T-helper 2 cell treated with Interferon-gamma antibody and Interleukin-4, amounts not matched to agents 5 μg/mL and 100 μg/mL, for 36 hours (primary cell): ENCODE data around the gene FBLL1.
"Not testable (repeated sequence)": the region's sequence is repeated elsewhere in the genome, so short reads cannot be mapped to it uniquely, and the experiment has no call there.

Experiments used
- DNase-seq: peaks from one replicate; pipeline ENCODE4 v3.0.0; 2021; ENCODE audit warnings: low spot score
- H3K27ac Mint-ChIP-seq: one replicate; pipeline ENCODE4 v1.8.0; 2021; ENCODE audit warnings: mild to moderate bottlenecking, mixed read lengths
- H3K27me3 Mint-ChIP-seq: one replicate; pipeline ENCODE4 v1.8.0; 2021; ENCODE audit warnings: low read depth, mixed read lengths
- H3K36me3 Mint-ChIP-seq: one replicate; pipeline ENCODE4 v1.8.0; 2021; ENCODE audit warnings: low read depth, mixed read lengths
- H3K4me1 Mint-ChIP-seq: one replicate; pipeline ENCODE4 v1.8.0; 2021; ENCODE audit warnings: low read depth, mixed read lengths
- H3K4me3 Mint-ChIP-seq: one replicate; pipeline ENCODE4 v1.8.0; 2022; ENCODE audit warnings: mild to moderate bottlenecking, moderate library complexity, mixed read lengths
- H3K9me3 Mint-ChIP-seq: one replicate; pipeline ENCODE4 v1.8.0; 2021; ENCODE audit warnings: mixed read lengths

Gene FBLL1

DNA sequence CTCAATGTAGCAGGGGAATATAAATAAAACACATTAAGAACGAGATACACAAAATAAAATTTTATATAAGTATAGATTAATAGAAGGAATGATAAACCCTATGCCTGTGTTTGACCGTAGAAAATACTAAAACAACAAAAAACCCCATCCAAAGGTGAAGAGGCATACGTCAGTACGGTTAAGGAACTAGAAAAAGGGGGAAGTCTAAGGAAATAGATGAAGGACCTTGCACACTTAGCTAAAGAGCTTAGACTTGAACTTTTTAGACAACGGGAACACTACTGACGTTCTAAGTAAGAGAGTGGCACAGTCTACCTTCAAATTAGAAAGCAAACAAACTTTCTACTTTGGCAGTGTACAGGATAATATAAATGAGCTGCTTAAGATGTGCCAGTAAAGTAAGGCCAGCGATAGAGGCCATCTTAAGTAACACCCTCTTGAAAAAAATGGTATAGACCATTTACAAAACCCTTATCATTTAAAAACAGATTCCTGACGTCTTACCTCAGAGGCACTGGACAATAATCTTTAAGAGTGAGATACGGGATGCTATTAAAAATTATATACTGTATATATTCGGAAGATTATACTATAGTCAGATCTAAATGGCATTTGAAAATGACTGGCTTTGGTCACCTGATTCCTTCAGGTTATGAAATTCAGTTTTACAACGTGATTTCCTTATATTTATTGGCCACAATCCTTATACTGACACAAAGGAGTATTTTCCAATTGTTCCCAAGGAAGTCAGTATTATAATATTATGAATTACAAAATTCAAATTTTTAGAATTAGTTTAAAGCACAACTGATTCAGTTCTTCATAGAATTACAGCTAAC lies 41.6 kb downstream of the FBLL1 start:
- Mint-ChIP-seq H3K9me3 (peaks cover 3% of the 10 kb centered on the region), H3K36me3 (peaks cover 48% of the 10 kb centered on the region)

GRCh38 chr5:168573663-168574062 lies 44.6 kb downstream of the FBLL1 start:
- H3K27me3 Mint-ChIP-seq = not testable (repeated sequence)
- Mint-ChIP-seq H3K4me1 (peaks cover 31% of the 10 kb centered on the region), H3K36me3 (peaks cover 41% of the 10 kb centered on the region)

More for the DNA sequence above, 41.6 kb downstream of the FBLL1 start:
- H3K27ac Mint-ChIP-seq = no peak overlapping the region
- H3K4me1 Mint-ChIP-seq = peaks cover 16% of the 10 kb centered on the region
- H3K27me3 Mint-ChIP-seq = no peaks in the 10 kb centered on the region
- no peak overlapping the region for H3K4me3 Mint-ChIP-seq
- DNase-seq = no peak

GRCh38 chr5:168574156-168574555 lies 45.1 kb downstream of the FBLL1 start:
- not testable (repeated sequence) for H3K27me3 Mint-ChIP-seq, H3K9me3 Mint-ChIP-seq, H3K27ac Mint-ChIP-seq, H3K4me3 Mint-ChIP-seq, DNase-seq
- Mint-ChIP-seq H3K4me1 (peaks cover 31% of the 10 kb centered on the region), H3K36me3 (peaks cover 41% of the 10 kb centered on the region)

More at GRCh38 chr5:168573663-168574062, 44.6 kb downstream of the FBLL1 start:
- not testable (repeated sequence) for DNase-seq, H3K9me3 Mint-ChIP-seq, H3K27ac Mint-ChIP-seq, H3K4me3 Mint-ChIP-seq

DNA sequence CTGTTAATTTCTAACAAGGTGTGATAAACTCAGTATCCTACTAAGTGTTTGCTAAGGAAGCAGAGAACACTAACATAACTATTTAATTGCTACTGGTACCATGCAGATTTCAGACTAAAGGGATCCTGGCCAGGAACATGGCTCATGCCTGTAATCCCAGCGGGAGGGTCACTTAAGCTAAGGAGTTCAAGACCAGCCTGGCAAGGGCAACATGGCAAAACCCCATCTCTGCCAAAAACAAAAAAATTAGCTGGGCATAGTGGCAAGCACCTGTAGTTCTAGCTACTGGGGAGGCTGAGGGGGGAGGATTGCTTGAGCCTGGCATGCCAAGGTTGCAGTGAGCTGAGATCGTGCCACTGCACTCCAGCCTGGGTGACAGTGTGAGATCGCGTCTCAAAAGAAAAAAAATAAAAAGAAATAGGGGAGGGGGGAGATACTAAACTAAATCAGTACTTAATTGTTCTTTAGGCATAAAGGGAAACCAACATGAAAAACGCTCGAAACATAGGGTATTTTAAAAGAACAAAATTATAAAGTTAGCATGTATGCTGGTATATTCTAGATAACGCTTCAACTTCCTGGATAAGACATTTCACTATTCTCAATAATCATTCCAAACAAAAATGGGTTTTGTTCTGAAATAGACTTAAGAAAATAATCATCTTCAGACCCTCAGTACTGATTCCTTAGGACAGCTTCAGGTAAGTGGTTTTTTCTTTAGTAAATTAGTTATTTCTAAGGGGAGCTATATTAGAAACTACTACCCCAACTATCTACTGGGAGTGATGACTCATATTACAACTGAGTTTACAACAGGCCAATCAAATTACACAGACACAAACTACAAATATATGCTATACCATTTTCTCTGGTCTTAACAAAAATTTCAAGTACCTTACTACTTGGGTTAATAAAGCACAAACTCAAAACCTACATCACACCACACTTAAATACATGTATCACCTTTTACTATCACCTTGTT lies 46.6 kb downstream of the FBLL1 start:
- Mint-ChIP-seq H3K4me3 (peak overlapping the region; percentile 34), H3K9me3 (peaks cover 3% of the 10 kb centered on the region), H3K27me3 (no peaks in the 10 kb centered on the region), H3K27ac (no peak overlapping the region), H3K4me1 (peaks cover 41% of the 10 kb centered on the region), H3K36me3 (peaks cover 38% of the 10 kb centered on the region)
- no peak for DNase-seq

DNA sequence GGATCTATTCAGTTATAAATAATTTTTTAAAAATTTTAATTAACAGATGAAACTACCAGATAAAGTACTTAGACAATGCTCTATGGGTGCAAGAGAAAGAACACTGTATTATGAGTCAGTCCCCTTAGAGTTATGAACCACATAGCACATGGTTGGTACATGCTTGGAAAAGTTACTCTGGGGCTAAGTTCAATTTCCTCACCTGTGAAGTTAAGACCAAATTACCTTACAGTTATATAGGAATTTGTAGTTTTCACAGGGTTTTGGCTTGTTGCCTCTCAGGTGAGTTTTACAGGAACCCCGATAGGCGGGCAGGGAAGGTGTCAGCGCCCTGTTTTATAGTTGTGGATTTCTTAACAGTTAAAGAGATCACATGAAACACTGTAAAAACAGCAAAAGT lies 48.9 kb downstream of the FBLL1 start:
- Mint-ChIP-seq H3K27ac (peak overlapping the region; percentile 90), H3K4me1 (peaks cover 33% of the 10 kb centered on the region), H3K27me3 (no peaks in the 10 kb centered on the region), H3K4me3 (peak overlapping the region; percentile 95), H3K36me3 (peaks cover 29% of the 10 kb centered on the region), H3K9me3 (peaks cover 3% of the 10 kb centered on the region)
- peak; percentile 9 for DNase-seq

DNA sequence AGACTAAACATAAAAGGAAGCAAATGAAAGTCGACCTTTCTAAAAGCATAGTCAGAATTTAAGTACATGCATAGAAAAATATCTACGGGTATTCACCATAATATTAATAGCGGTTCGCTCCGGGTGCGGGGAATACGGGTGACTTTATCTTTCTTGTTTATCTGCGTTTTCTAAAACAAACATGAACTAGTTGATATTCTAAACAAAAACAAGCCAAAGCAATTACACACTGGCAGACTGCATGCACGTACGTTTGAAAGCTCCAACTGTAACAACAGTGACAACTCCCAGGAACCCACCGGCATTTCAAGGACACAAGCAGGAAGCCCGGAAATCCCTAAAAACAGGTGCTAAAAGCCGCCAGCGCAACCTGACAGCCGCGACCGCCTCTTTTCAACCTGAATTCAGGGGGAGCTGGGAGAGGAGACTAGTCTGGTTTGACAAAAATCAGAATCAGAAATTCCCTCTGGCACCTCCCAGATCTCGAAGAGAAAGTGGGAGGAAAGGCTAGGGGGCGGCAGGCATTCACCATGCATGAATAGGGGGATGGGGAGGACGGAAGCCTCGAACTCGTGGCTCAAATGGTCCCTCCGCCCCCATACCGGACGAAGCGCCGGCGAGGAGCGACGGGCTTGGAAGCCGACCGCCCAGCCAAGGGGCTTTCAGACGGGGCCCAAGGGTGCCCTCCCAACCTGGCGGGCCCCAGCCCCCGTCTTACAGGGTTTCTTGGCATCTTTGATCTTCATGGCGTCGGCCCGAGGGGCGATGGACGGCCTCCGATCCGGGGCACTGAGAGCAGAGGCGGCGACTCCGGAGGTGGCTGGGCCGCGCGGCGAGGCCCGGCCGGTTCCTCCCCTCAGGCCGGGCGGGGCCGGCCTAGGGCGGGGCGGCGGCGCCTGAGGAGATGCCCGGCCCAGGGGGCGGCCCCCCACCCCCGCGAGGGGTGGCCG lies 49.7 kb downstream of the FBLL1 start, which contains the start of gene PANK3:
Gene PANK3, minus strand, starts transcription at position 831 of the 950 bp plus-strand sequence. Its CDS starts 85 bp downstream, at position 746.
- no peak for DNase-seq

GRCh38 chr5:168579488-168580226 lies 50.6 kb downstream of the FBLL1 start:
- DNase-seq = peak; percentile 98
- Mint-ChIP-seq H3K4me3 (peak overlapping the region; percentile 89), H3K27me3 (no peaks in the 10 kb centered on the region), H3K9me3 (peaks cover 7% of the 10 kb centered on the region), H3K4me1 (peaks cover 37% of the 10 kb centered on the region), H3K36me3 (peaks cover 21% of the 10 kb centered on the region), H3K27ac (peak overlapping the region; percentile 95)

More for the DNA sequence above, 49.7 kb downstream of the FBLL1 start, which contains the start of gene PANK3:
- Mint-ChIP-seq H3K27me3 (no peaks in the 10 kb centered on the region), H3K27ac (peak within 1 kb of the TSS; percentile 95), H3K4me1 (peaks cover 35% of the 10 kb centered on the region), H3K36me3 (peaks cover 25% of the 10 kb centered on the region), H3K9me3 (peaks cover 5% of the 10 kb centered on the region), H3K4me3 (peak within 1 kb of the TSS; percentile 95)

GRCh38 chr5:168580227-168580508 lies 51.1 kb downstream of the FBLL1 start:
- Mint-ChIP-seq H3K27me3 (peaks cover under 1% of the 10 kb centered on the region), H3K4me1 (peaks cover 35% of the 10 kb centered on the region), H3K36me3 (peaks cover 16% of the 10 kb centered on the region), H3K27ac (peak overlapping the region; percentile 95), H3K4me3 (peak overlapping the region; percentile 89), H3K9me3 (peaks cover 5% of the 10 kb centered on the region)
- DNase-seq = no peak
